Measurements from ENCODE around the gene TNFRSF1B.
A peak's percentile ranks its signal among the peaks of the same experiment; 100 is the strongest.

The TNFRSF1B gene

GRCh38 chr1:12166834-12167492 lies at the start of gene TNFRSF1B:
TSS of gene TNFRSF1B (plus strand) at chr1:12166991. CDS start at chr1:12167092, 101 bp downstream.
- Histone ChIP-seq H3K4me1 (ENCODE audit: control insufficient read depth, insufficient read depth, low read length) (peaks cover 49% of the 10 kb centered on the region), H3K36me3 (ENCODE audit: control insufficient read depth, insufficient read depth, low read length) (no peaks in the 10 kb centered on the region), H3K4me3 (ENCODE audit: low read length) (peak within 1 kb of the TSS; percentile 54), H3K9ac (ENCODE audit: low read length) (peak within 1 kb of the TSS; percentile 66), H3K27me3 (ENCODE audit: control insufficient read depth, insufficient read depth, low read length) (no peaks in the 10 kb centered on the region), H3K9me3 (ENCODE audit: control insufficient read depth, low read length) (no peaks in the 10 kb centered on the region)

GRCh38 chr1:12121212-12122003 lies 45.4 kb upstream of the TNFRSF1B start:
- no peaks in the 10 kb centered on the region for H3K9me3 ChIP-seq (ENCODE audit: control insufficient read depth, low read length)
- H3K9ac ChIP-seq (ENCODE audit: low read length) = no peak overlapping the region
- H3K27me3 ChIP-seq (ENCODE audit: control insufficient read depth, insufficient read depth, low read length) = peaks cover 4% of the 10 kb centered on the region
- H3K4me1 ChIP-seq (ENCODE audit: control insufficient read depth, insufficient read depth, low read length) = peaks cover 16% of the 10 kb centered on the region
- no peak overlapping the region for H3K4me3 ChIP-seq (ENCODE audit: low read length)
- H3K36me3 ChIP-seq (ENCODE audit: control insufficient read depth, insufficient read depth, low read length) = no peaks in the 10 kb centered on the region

- H3K9me3 ChIP-seq (ENCODE audit: control insufficient read depth, low read length) = no peaks in the 10 kb centered on the region
- H3K36me3 ChIP-seq (ENCODE audit: control insufficient read depth, insufficient read depth, low read length) = no peaks in the 10 kb centered on the region
- H3K4me3 ChIP-seq (ENCODE audit: low read length) = no peak overlapping the region
- H3K27me3 ChIP-seq (ENCODE audit: control insufficient read depth, insufficient read depth, low read length) = no peaks in the 10 kb centered on the region
- H3K4me1 ChIP-seq (ENCODE audit: control insufficient read depth, insufficient read depth, low read length) = peaks cover 25% of the 10 kb centered on the region
- no peak overlapping the region for H3K9ac ChIP-seq (ENCODE audit: low read length)
Observed at GRCh38 chr1:12123172-12123571, 43.6 kb upstream of the TNFRSF1B start.

GRCh38 chr1:12124693-12125421 lies 41.9 kb upstream of the TNFRSF1B start:
- Histone ChIP-seq H3K9me3 (ENCODE audit: control insufficient read depth, low read length) (no peaks in the 10 kb centered on the region), H3K36me3 (ENCODE audit: control insufficient read depth, insufficient read depth, low read length) (no peaks in the 10 kb centered on the region), H3K4me1 (ENCODE audit: control insufficient read depth, insufficient read depth, low read length) (peaks cover 25% of the 10 kb centered on the region), H3K4me3 (ENCODE audit: low read length) (no peak overlapping the region), H3K9ac (ENCODE audit: low read length) (peak overlapping the region; percentile 52), H3K27me3 (ENCODE audit: control insufficient read depth, insufficient read depth, low read length) (no peaks in the 10 kb centered on the region)

- Histone ChIP-seq H3K4me1 (ENCODE audit: control insufficient read depth, insufficient read depth, low read length) (peaks cover 25% of the 10 kb centered on the region), H3K4me3 (ENCODE audit: low read length) (no peak overlapping the region), H3K9me3 (ENCODE audit: control insufficient read depth, low read length) (no peaks in the 10 kb centered on the region), H3K36me3 (ENCODE audit: control insufficient read depth, insufficient read depth, low read length) (no peaks in the 10 kb centered on the region), H3K27me3 (ENCODE audit: control insufficient read depth, insufficient read depth, low read length) (no peaks in the 10 kb centered on the region), H3K9ac (ENCODE audit: low read length) (peak overlapping the region; percentile 52)
Observed at GRCh38 chr1:12125422-12126355, 41.1 kb upstream of the TNFRSF1B start.

- H3K36me3 ChIP-seq (ENCODE audit: control insufficient read depth, insufficient read depth, low read length) = no peaks in the 10 kb centered on the region
- peaks cover 25% of the 10 kb centered on the region for H3K4me1 ChIP-seq (ENCODE audit: control insufficient read depth, insufficient read depth, low read length)
- H3K27me3 ChIP-seq (ENCODE audit: control insufficient read depth, insufficient read depth, low read length) = no peaks in the 10 kb centered on the region
- H3K9ac ChIP-seq (ENCODE audit: low read length) = no peak overlapping the region
- no peaks in the 10 kb centered on the region for H3K9me3 ChIP-seq (ENCODE audit: control insufficient read depth, low read length)
- H3K4me3 ChIP-seq (ENCODE audit: low read length) = no peak overlapping the region
Observed at GRCh38 chr1:12126781-12127180, 40.0 kb upstream of the TNFRSF1B start.

- Histone ChIP-seq H3K9ac (ENCODE audit: low read length) (no peak overlapping the region), H3K4me3 (ENCODE audit: low read length) (no peak overlapping the region), H3K4me1 (ENCODE audit: control insufficient read depth, insufficient read depth, low read length) (peaks cover 25% of the 10 kb centered on the region), H3K27me3 (ENCODE audit: control insufficient read depth, insufficient read depth, low read length) (no peaks in the 10 kb centered on the region), H3K36me3 (ENCODE audit: control insufficient read depth, insufficient read depth, low read length) (no peaks in the 10 kb centered on the region), H3K9me3 (ENCODE audit: control insufficient read depth, low read length) (no peaks in the 10 kb centered on the region)
Observed at GRCh38 chr1:12127206-12127810, 39.5 kb upstream of the TNFRSF1B start.

GRCh38 chr1:12128120-12128519 lies 38.7 kb upstream of the TNFRSF1B start:
- Histone ChIP-seq H3K27me3 (ENCODE audit: control insufficient read depth, insufficient read depth, low read length) (no peaks in the 10 kb centered on the region), H3K36me3 (ENCODE audit: control insufficient read depth, insufficient read depth, low read length) (no peaks in the 10 kb centered on the region), H3K9ac (ENCODE audit: low read length) (no peak overlapping the region)

GRCh38 chr1:12129624-12130023 lies 37.2 kb upstream of the TNFRSF1B start:
- Histone ChIP-seq H3K4me3 (ENCODE audit: low read length) (no peak overlapping the region), H3K36me3 (ENCODE audit: control insufficient read depth, insufficient read depth, low read length) (no peaks in the 10 kb centered on the region), H3K9me3 (ENCODE audit: control insufficient read depth, low read length) (no peaks in the 10 kb centered on the region), H3K4me1 (ENCODE audit: control insufficient read depth, insufficient read depth, low read length) (peaks cover 33% of the 10 kb centered on the region), H3K27me3 (ENCODE audit: control insufficient read depth, insufficient read depth, low read length) (no peaks in the 10 kb centered on the region), H3K9ac (ENCODE audit: low read length) (no peak overlapping the region)

More at GRCh38 chr1:12128120-12128519, 38.7 kb upstream of the TNFRSF1B start:
- Histone ChIP-seq H3K9me3 (ENCODE audit: control insufficient read depth, low read length) (no peaks in the 10 kb centered on the region), H3K4me3 (ENCODE audit: low read length) (no peak overlapping the region), H3K4me1 (ENCODE audit: control insufficient read depth, insufficient read depth, low read length) (peaks cover 30% of the 10 kb centered on the region)

GRCh38 chr1:12130466-12131130 lies 36.2 kb upstream of the TNFRSF1B start:
- H3K9me3 ChIP-seq (ENCODE audit: control insufficient read depth, low read length) = no peaks in the 10 kb centered on the region
- H3K4me3 ChIP-seq (ENCODE audit: low read length) = no peak overlapping the region
- H3K4me1 ChIP-seq (ENCODE audit: control insufficient read depth, insufficient read depth, low read length) = peaks cover 27% of the 10 kb centered on the region
- H3K27me3 ChIP-seq (ENCODE audit: control insufficient read depth, insufficient read depth, low read length) = no peaks in the 10 kb centered on the region
- H3K36me3 ChIP-seq (ENCODE audit: control insufficient read depth, insufficient read depth, low read length) = no peaks in the 10 kb centered on the region
- H3K9ac ChIP-seq (ENCODE audit: low read length) = no peak overlapping the region

GRCh38 chr1:12132078-12132477 lies 34.7 kb upstream of the TNFRSF1B start:
- Histone ChIP-seq H3K9me3 (ENCODE audit: control insufficient read depth, low read length) (no peaks in the 10 kb centered on the region), H3K36me3 (ENCODE audit: control insufficient read depth, insufficient read depth, low read length) (no peaks in the 10 kb centered on the region), H3K27me3 (ENCODE audit: control insufficient read depth, insufficient read depth, low read length) (no peaks in the 10 kb centered on the region), H3K9ac (ENCODE audit: low read length) (no peak overlapping the region), H3K4me3 (ENCODE audit: low read length) (no peak overlapping the region), H3K4me1 (ENCODE audit: control insufficient read depth, insufficient read depth, low read length) (peaks cover 19% of the 10 kb centered on the region)

Data from mucosa of stomach (tissue), 1 donor.